ENCODE measurements around the gene TRPM2.
"Not testable (repeated sequence)": the region's sequence is repeated elsewhere in the genome, so short reads cannot be mapped to it uniquely, and the experiment has no call there.

Gene TRPM2

GRCh38 chr21:44402323-44403105 lies 49.1 kb downstream of the TRPM2 start:
- DNase-seq = no peak
- Mint-ChIP-seq H3K4me3 (no peak overlapping the region), H3K27me3 (no peaks in the 10 kb centered on the region), H3K27ac (no peak overlapping the region), H3K9me3 (peaks cover 2 to 3% of the 10 kb centered on the region in 2 donors), H3K4me1 (no peaks in the 10 kb centered on the region), H3K36me3 (no peaks in the 10 kb centered on the region)
- ATAC-seq (replicated peaks) = no peak

GRCh38 chr21:44403106-44404020 lies 49.9 kb downstream of the TRPM2 start:
- no peaks in the 10 kb centered on the region for H3K27me3 Mint-ChIP-seq
- no peak for ATAC-seq (replicated peaks)
- H3K27ac Mint-ChIP-seq = no peak overlapping the region
- DNase-seq = no peak
- no peaks in the 10 kb centered on the region for H3K36me3 Mint-ChIP-seq
- no peak overlapping the region for H3K4me3 Mint-ChIP-seq
- H3K4me1 Mint-ChIP-seq = no peaks in the 10 kb centered on the region
- peaks cover 2 to 3% of the 10 kb centered on the region in 2 donors for H3K9me3 Mint-ChIP-seq

GRCh38 chr21:44404482-44404881 lies 51.1 kb downstream of the TRPM2 start:
- not testable (repeated sequence) for H3K27ac Mint-ChIP-seq; H3K9me3 Mint-ChIP-seq; H3K36me3 Mint-ChIP-seq; H3K4me1 Mint-ChIP-seq; H3K27me3 Mint-ChIP-seq; DNase-seq; H3K4me3 Mint-ChIP-seq; ATAC-seq (replicated peaks)

GRCh38 chr21:44405091-44405947 lies 51.9 kb downstream of the TRPM2 start:
- Mint-ChIP-seq H3K4me1 (no peaks in the 10 kb centered on the region), H3K4me3 (no peak overlapping the region), H3K27ac (no peak overlapping the region), H3K27me3 (no peaks in the 10 kb centered on the region), H3K9me3 (peaks cover 2 to 3% of the 10 kb centered on the region in 2 donors), H3K36me3 (peaks cover 1 to 4% of the 10 kb centered on the region in 2 donors)
- no peak for ATAC-seq (replicated peaks)
- DNase-seq = no peak

GRCh38 chr21:44405948-44406872 lies 52.8 kb downstream of the TRPM2 start:
- H3K4me1 Mint-ChIP-seq = no peaks in the 10 kb centered on the region
- peaks cover 1 to 4% of the 10 kb centered on the region in 2 donors for H3K36me3 Mint-ChIP-seq
- DNase-seq (no peak), ATAC-seq (replicated peaks) (no peak)
- H3K9me3 Mint-ChIP-seq = peaks cover 2 to 3% of the 10 kb centered on the region in 2 donors
- H3K4me3 Mint-ChIP-seq = no peak overlapping the region
- H3K27me3 Mint-ChIP-seq = no peaks in the 10 kb centered on the region
- peak overlapping the region; percentile 14 for H3K27ac Mint-ChIP-seq

- no peaks in the 10 kb centered on the region for H3K27me3 Mint-ChIP-seq
- no peak for DNase-seq
- peaks cover 2 to 3% of the 10 kb centered on the region in 2 donors for H3K9me3 Mint-ChIP-seq
- peaks cover 3 to 4% of the 10 kb centered on the region in 2 donors for H3K36me3 Mint-ChIP-seq
- H3K4me3 Mint-ChIP-seq = no peak overlapping the region
- H3K4me1 Mint-ChIP-seq = no peaks in the 10 kb centered on the region
- no peak for ATAC-seq (replicated peaks)
- peak overlapping the region; percentile 92 for H3K27ac Mint-ChIP-seq
Measured at GRCh38 chr21:44406953-44407352, 53.5 kb downstream of the TRPM2 start.

- Mint-ChIP-seq H3K27ac (no peak overlapping the region), H3K36me3 (peaks cover 4 to 7% of the 10 kb centered on the region in 2 donors), H3K4me3 (no peak overlapping the region), H3K9me3 (peaks cover 3 to 4% of the 10 kb centered on the region in 2 donors), H3K27me3 (no peaks in the 10 kb centered on the region), H3K4me1 (no peaks in the 10 kb centered on the region)
- DNase-seq (no peak), ATAC-seq (replicated peaks) (no peak)
Measured at GRCh38 chr21:44407493-44407892, 54.1 kb downstream of the TRPM2 start.

GRCh38 chr21:44408226-44408625 lies 54.8 kb downstream of the TRPM2 start:
- Mint-ChIP-seq H3K4me1 (no peaks in the 10 kb centered on the region), H3K27ac (no peak overlapping the region), H3K27me3 (no peaks in the 10 kb centered on the region), H3K36me3 (peaks cover 4 to 9% of the 10 kb centered on the region in 2 donors), H3K4me3 (no peak overlapping the region), H3K9me3 (peaks cover 3 to 5% of the 10 kb centered on the region in 2 donors)
- DNase-seq (no peak), ATAC-seq (replicated peaks) (no peak)

GRCh38 chr21:44413566-44414290 lies 60.3 kb downstream of the TRPM2 start:
- no peak overlapping the region for H3K27ac Mint-ChIP-seq
- DNase-seq = no peak
- peaks cover 3 to 9% of the 10 kb centered on the region in 2 donors for H3K36me3 Mint-ChIP-seq
- no peak for ATAC-seq (replicated peaks)
- no peaks in the 10 kb centered on the region for H3K4me1 Mint-ChIP-seq
- H3K9me3 Mint-ChIP-seq = peaks cover 0 to 3% of the 10 kb centered on the region in 2 donors
- no peaks in the 10 kb centered on the region for H3K27me3 Mint-ChIP-seq
- H3K4me3 Mint-ChIP-seq = no peak overlapping the region

GRCh38 chr21:44414291-44415072 lies 61.1 kb downstream of the TRPM2 start:
- peaks cover 3 to 5% of the 10 kb centered on the region in 2 donors for H3K9me3 Mint-ChIP-seq
- H3K27me3 Mint-ChIP-seq = no peaks in the 10 kb centered on the region
- no peaks in the 10 kb centered on the region for H3K4me1 Mint-ChIP-seq
- H3K4me3 Mint-ChIP-seq = no peak overlapping the region
- no peak for ATAC-seq (replicated peaks)
- no peak overlapping the region for H3K27ac Mint-ChIP-seq
- DNase-seq = no peak
- peaks cover 7 to 8% of the 10 kb centered on the region in 2 donors for H3K36me3 Mint-ChIP-seq

- peaks cover 8 to 13% of the 10 kb centered on the region in 2 donors for H3K36me3 Mint-ChIP-seq
- no peak overlapping the region for H3K27ac Mint-ChIP-seq
Measured at GRCh38 chr21:44415073-44416025, 61.9 kb downstream of the TRPM2 start.

More at GRCh38 chr21:44415073-44416025, 61.9 kb downstream of the TRPM2 start:
- no peak for DNase-seq
- Mint-ChIP-seq H3K4me3 (no peak overlapping the region), H3K4me1 (no peaks in the 10 kb centered on the region), H3K9me3 (peaks cover 8 to 9% of the 10 kb centered on the region in 2 donors), H3K27me3 (no peaks in the 10 kb centered on the region)
- no peak for ATAC-seq (replicated peaks)

All from stimulated activated naive B cell treated with anti-CD40 and anti-IgM and Interleukin-4, amounts not matched to agents 10 μg/mL and 1 μg/mL and 100 μg/mL, for 72 hours (primary cell).